CD4-positive, alpha-beta T cell treated with Interleukin-2 at 100 ng/mL for 4 hours (primary cell): ENCODE measurements around the gene UBXN2A.

ENCODE experiments used
- DNase-seq: peaks from one replicate; pipeline ENCODE4 v3.0.0-alpha.2; 2020; ENCODE audit warnings: low spot score

UBXN2A gene, protein sequence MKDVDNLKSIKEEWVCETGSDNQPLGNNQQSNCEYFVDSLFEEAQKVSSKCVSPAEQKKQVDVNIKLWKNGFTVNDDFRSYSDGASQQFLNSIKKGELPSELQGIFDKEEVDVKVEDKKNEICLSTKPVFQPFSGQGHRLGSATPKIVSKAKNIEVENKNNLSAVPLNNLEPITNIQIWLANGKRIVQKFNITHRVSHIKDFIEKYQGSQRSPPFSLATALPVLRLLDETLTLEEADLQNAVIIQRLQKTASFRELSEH

DNA sequence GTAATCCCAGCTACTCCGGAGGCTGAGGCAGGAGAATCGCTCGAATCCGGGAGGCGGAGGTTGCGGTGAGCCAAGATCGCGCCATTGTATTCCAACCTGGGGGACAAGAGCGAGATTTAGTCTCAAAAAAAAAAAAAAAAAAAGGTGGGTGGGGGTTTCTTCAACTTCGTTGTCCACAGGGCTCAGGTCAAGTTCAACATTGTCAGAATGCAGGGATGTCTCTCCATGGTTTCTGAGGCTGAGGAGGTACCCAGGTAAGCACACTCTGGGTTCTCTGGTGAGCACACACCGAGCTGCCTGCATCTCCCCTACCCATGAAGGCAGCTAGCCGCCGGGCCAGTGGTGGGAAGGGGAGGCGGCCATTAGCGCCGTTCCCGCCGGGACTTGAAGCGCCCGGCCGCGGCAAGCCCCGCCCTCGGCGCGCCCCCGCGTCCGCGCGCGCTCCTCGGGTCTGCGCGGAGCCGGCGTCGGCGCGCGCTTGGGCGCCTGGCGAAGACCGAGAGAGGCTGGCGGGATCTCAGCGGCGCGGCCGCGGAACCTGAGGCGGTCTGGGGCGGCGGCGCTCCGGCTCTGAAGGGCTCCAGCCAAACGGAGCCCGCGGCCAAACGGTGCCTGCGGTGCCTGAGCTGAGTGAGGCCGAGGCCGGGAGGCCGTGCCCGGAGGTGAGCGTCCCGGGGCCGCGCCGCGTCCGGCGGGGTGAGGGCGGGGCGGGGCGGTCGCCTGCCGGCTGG is at the start of gene UBXN2A:
Gene UBXN2A (plus strand): TSS at position 477 of the 731 bp plus-strand sequence. CDS start 17,852 bp downstream, outside the sequence.
- DNase-seq, result peak; percentile 70

DNA sequence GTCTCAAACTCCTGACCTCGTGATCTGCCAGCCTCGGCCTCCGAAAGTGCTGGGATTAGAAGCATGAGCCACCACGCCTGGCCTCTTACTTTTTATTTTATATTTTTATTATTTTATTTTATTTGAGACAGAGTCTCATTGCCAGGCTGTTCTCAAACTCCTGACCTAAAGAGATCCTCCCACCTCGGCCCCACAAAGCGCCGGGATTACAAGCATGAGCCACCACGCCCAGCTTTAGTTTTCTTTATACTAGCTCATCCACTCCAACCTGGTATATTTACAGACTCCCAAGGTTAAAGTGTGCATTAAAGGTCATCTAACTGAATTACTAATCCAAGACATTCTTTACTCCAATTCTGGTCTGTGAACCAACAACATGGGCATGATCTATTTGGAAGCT is 40.1 kb upstream of the UBXN2A start:
- no peak for DNase-seq

DNA sequence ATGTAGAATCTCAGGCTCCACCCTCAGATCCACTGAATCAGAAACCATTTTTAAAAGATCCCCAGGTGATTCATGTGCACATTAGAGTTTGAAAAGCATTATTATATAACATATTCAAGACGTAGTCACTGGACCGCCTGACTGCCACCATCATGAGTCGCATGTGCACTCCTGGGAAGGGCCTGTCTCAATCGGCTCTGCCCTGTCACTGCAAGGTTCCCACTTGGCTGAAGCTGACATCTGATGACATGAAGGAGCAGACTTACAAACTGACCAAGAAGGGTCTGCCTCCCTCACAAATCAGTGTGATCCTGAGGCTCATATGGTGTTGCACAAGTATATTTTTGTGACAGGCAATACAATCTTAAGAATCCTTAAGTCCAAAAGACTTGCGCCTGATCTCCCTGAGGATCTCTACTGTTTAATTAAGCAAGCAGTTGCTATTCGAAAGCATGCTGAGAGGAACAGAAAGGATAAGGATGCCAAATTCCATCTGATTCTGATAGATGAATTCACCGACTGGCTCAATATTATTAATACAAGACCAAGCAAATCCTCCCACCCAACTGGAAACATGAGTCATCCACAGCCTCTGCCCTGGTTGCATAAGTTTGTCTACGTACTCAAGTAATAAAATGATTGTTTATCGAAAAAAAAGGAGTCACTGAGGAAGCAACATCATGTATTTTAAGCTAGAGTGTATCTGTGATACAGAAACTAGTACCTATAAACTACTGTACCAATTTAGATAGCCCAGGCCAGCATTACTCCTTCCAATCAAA is 39.5 kb upstream of the UBXN2A start:
- DNase-seq, result no peak

DNA sequence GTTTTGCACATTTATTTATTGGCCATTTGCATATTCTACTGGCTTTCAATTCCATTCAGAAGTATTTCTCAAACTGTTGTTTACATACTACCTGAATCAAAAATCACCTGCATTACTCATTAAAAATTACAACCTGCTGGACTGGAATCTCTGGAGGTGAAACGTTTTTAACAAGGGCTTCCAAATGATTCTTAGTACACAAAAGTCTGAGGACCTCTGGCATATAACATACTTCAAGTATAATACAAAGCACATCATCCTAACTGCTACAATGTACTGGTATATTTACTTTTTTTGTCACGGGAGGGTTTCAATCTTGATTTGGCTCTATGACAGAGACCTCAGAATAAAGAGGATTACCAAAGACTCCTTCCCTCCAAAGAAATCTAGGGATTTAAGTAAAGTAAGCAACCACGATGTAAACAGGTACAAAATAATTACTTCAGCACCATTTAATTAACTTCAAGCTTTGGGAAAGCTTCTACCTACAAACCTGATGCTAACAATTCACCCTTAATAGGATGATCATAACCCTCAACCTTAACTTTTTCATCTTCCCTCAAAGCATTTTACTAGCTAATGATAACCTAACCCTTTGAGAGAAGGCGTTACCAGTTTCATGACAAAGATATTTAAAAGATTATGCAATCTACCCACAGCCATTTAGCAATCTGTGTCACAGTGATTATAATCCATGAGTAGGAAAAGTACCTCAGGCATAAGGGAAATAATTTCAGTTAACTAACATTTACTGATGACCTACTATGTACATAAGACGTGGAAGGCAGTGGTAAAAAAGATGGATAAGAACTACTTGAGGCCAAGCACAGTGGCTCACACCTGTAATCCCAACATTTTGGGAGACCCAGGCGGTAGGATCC is 38.1 kb upstream of the UBXN2A start:
- no peak for DNase-seq

DNA sequence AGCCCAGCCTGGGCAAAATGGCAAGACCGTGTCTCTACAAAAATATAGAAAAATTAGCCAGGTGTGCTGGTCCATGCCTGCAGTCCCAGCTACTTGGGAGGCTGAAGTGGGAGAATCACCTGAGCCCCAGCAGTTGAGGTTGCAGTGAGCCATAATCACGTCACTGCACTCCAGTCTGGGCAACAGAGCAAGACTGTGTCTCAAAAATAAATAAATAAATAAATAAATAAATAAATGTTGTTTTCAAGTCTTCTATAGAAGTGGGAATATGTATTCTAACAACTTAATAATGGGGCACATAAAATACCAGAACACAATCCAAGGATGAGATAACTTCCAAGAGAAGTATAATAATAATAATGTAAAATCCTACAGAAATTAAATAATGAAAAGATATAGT is 37.2 kb upstream of the UBXN2A start:
- no peak for DNase-seq

DNA sequence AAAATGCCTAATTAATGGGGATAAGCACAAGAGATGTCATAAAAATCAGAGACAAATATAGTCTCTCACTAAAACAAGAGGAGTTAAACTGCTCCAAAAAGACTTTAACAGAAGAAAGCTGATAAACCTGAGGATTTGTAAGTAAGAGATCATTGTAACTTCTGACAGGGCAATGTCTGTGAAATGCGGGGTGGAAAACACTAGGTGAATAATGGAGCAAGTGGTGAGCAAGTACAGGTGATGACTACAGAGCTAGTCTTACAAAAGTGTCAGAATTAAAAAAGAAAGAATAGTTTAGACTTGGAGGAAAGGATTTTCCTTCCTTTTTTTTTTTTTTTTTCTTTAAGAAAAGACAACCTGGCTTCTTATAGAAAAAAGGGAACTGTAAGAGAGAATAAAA is 36.0 kb upstream of the UBXN2A start:
- DNase-seq, result no peak

DNA sequence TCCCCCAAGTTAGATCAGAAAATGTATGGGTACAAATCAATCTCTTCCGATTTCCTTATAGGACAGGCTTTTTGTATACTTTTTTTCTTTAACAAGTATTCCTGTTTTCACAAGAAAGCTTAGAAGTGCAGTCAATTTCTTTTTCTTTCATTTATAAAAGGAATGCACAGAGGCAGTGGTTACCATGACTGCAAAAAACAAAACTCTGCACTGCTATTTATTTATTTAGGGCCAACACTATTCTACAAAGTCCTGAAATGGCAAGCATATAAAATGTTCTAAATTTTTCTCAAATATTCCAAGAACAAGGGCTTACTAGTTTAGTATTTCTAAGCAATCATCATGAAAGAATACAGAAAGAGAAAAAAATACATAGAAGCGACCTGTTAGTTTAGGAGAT is 35.6 kb upstream of the UBXN2A start:
- DNase-seq, result no peak

DNA sequence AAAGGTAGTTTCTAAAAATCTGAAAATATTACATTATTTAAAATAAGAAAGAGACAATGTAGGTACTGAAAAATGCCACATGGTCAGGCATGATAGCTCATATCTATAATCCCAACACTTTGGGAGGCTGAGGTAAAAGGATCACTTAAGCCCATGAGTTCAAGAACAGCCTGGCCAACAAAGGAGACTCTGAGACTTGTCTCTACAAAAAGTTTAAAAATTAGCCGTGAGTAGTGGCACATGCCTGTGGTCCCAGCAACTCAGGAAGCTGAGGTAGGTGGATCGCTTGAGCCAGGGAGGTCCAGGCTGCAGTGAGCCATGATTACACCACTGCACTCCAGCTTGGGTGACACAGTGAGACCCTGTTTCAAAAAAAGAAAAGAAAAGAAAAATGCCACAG is 35.1 kb upstream of the UBXN2A start:
- DNase-seq, result no peak

DNA sequence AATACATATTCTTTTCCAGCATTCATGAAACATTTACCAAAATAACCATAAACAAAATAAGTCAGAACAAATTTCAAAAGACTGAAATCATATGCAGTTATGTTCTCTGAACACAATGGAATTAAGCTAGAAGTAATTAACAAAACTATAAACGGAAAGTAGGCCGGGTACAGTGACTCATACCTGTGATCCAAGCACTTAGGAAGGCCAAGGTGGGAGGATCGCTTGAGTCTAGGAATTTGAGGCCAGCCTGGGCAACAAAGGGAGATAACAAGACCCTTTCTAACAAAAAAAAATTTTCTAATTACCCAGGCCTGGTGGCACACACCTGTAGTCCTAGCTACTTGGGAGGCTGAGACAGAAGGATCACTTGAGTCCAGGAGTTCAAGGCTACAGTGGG is 28.2 kb upstream of the UBXN2A start:
- no peak for DNase-seq

DNA sequence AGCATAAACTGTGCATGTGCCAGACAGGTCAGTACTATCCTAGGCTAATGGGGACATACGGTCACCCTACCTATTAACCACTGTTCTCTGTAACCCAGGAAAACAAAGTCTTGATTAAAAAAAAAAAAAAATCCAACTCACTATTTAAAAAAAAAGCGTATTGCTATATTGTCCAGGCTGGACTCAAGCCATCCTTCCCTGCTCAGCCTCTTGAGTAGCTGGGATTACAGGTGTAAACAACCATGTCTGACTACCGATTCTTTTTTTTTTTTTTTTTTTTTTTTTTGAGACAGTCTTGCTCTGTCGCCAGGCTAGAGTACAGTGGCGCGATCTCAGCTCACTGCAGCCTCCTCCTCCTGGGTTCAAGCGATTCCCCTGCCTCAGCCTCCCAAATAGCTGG is 24.9 kb upstream of the UBXN2A start:
- no peak for DNase-seq

DNA sequence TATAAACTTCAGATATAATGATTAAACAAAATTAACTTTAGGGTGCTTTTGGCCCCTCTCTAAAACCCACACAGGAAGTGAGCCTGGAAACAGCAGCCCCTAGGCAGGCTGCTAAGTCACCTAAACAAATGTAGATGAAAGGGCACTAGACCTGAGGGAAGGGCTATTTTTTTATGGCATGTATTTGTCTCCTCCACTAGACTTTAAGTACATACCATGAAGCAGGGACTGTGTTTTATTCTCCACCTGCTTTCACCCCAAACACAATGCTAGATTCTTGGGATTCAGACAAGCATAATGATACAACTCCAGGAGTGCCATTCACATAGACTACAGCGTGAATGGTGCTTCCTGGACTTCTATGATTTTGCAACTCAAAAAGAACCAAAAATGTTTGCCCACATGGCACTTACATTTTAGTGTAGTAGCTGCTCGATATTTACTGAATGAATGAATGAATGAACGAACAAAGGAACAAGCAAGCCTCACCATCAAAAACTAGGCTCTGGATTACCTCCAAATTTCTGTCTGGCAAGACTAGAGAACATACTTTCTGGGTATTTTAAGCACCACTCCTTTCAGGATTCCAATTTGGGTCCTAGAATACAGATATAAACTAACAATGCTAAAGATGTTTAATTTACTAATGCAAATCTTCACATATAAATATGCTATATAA is 23.4 kb upstream of the UBXN2A start:
- peak; percentile 25 for DNase-seq

DNA sequence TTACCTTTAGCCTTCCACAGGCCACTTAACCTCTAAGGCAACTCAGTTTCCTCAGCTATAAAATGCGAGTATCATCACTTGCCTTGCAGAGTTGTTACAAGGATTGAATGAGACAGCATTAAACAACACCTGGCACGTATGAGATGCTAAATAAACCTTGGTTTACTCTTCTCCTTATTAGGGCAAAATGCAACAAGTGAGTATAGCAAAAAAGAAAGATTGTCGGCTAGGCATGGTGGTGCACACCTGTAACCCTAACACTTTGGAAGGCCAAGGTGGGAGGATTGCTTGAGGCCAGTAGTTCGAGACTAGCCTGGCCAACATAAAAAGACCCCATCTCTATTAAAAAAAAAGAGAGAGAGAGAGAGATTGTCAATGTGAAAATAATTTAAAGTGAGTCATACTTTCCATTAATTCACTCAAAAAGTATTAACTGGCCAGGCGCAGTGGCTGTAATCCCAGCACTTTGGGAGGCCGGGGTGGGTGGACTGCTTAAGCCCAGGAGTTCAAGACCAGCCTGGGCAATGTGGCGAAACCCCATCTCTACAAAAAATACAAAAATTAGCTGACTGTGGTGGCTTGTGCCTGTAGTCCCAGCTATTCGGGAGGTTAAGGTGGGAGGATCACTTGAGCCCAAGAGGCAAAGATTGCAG is 21.3 kb upstream of the UBXN2A start:
- DNase-seq, result no peak

DNA sequence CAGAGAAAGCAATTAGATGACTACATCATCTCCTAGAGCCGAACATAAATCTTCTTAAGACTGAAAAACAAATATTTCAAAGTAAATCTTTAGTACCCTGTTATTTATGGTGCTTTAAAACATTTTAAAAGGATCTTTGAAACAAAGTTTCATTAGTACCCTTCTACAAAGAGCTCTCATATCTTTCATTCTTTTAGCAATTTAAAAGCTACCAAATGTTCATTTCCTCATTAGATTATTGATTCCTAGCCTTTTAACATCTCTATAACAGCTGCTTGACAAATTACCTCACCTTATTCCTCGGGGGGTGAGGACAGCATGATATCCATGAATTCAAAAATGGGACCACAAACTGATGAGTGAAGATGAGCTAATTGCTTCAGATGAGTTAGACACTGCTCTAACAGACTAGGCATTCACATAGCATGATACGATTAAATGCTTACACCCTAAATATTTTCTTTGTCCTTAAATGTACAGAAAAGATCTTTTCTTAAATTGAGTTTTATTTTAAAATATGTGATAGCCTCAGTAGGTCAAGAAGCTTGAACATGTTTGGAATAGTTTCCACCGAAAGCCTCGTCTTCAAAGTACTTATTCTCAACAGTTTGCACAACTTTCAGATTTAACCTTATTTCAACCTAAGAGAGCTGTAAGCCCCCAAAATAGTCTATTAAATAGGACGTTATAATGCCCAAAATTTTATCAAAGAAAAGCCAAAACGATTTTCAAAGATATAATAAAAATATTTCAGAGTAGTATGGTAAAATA is 15.5 kb upstream of the UBXN2A start:
- DNase-seq, result no peak

DNA sequence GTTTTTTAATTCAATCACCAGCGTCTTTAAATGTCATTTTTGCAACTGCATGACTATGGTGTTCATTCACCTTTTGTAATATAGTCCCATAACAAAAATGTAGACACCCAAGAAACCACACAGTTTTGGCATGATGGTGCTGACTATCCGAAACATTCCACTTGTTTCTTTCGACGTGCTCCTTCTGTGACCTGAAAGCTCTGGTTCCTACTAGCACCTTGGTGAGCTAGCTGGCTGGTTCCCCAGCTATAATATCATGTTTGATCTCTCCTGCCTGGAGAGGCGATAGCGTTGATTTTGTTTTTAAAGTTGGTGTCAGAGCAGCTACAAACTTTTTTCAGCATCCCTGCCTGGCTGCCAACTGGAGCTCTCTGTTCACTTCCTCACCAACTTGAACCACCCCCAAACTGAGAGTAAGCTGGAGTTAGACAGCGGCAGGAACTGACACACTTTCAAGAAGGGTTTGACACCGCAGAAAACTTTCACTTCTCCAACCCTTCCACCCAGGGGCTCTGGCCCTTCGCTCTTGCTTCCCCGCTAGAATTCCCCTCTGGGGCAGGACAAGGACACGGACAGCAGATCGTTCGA is 14.5 kb upstream of the UBXN2A start:
- peak; percentile 68 for DNase-seq

DNA sequence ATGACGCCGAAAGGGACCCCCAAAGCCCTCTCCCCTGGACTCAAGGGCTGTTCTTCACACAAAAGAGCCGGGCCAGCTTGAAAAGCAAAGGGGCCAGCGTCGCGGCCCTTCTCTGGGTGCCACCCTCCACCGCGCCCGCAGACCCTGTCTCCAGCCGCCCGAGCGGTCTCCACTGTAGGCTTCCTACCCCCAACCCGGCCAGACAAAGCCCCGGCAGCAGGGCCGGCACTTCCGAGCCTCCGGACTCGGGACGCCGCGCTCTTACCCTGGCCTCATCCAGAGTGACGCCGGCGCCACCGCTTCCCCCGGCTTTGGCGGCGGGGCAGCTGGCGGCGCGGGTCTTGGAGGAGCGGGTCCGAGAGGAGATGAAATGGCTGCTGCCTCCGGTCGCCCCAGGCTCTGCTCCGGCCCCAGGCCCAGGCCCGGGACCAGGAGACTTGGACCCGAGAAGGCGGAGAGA is 13.9 kb upstream of the UBXN2A start:
- DNase-seq, result no peak

DNA sequence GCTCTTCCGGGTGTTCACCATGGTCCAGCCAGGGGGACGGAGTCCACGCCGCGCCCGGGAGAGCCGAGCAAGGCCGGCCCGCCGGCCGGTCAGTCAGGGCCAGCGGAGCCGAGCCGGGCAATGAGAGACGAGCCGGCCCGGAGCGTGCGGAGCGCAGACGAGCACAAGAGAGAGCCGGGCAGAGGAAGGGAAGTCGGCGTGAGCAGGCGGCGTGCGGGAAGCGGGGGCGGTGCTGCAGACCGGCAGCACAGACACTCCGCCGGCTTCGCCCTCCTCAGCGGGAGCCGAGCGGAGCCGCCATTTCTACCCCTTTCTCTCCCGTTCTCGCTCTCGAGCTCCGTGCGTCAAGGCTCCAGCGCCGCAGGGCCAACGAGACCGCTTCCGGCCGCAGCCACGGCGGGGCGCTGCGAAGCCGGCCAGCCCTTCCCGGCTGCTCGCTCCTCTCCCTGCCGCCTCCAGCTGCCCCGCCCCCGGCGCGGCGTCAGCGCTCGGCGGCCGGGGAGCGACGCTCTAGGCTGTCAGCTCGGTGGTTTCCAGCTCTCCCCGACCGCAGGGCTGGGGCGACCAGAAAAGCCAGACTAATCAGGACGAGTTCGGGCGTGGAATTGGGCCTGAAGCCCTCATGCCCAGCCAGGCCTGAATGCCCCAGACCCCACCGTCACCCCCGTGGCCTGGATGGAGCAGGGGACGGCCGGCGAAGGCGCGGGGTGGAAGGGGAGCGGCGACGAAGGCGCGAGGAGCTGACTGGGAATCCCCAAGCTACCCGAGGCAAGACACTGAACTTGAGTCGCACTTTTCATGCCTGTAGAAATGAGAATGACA is 13.3 kb upstream of the UBXN2A start, which contains the start of gene ATAD2B:
Gene ATAD2B (minus strand): TSS at position 374 of the 822 bp plus-strand sequence. CDS start 353 bp downstream, at position 21.
- peak; percentile 96 for DNase-seq

DNA sequence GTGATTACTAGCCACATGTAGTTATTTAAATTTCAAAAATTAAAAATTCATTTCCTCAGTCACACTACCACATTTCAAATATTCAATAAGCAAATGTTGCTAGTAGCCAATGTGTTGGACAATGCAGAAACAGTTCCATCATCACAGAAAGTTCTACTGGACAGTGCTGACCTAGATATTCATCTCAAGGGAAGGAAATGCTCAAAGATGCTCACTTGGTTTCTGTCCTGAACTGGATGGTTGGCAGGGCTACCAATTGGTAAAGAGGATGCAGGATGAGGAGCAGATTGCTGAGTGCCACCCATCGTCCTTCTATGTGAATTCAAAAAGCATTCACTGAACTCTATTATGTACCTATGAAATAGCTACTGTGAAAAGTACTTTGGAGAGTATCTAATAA is 6.0 kb upstream of the UBXN2A start:
- DNase-seq, result no peak
